Measurements from ENCODE around the gene MPLKIP.
"Not testable (repeated sequence)": the region's sequence is repeated elsewhere in the genome, so short reads cannot be mapped to it uniquely, and the experiment has no call there.

Gene MPLKIP

DNA sequence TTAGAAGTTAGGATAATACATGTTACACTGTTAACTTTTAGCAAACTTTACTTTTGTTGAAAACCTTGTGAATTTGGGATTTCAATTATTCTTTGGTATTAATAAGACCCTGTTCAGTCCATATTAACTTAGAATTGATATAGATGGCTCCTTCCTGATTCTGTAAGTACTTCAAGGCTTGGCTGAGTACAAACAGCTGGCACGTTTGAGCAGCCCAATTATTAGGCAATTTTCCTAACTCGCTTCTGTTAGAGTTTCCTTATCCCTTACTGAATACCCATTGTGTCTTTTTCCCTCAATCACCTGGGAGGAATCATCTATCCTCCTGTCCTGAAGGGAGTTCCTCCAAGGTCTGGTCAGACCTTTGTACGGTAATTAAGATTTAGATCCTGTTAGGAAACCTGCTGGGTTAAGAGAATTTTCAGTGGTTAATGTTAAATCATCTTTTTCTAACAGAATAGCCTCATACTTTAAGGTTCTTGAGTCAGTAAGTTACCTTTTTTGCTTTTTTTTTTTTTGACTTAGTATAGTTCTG is 11.2 kb upstream of the MPLKIP start:
- not testable (repeated sequence) for H3K9me3 Mint-ChIP-seq, DNase-seq, H3K27ac Mint-ChIP-seq, H3K27me3 Mint-ChIP-seq, H3K4me3 Mint-ChIP-seq, H3K4me1 Mint-ChIP-seq, ATAC-seq

DNA sequence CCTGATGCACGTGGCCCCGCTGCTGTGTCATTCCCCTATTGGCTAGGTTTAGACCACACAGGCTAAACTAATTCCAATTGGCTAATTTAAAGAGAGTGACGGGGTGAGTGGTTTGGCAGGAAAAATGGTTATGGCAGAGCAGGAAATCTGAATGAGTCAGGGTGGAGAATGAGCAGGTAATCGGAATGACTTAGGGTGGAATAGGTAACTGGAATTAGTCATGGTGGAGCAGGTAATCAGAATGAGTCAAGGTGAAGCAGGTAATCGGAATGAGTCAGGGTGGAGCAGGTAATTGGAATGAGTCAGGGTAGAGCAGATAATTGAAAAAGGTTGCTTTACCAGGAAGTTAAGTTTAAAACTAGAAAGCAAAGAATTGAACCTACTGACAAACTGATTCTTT is 7.5 kb upstream of the MPLKIP start:
- not testable (repeated sequence) for H3K4me3 Mint-ChIP-seq, H3K4me1 Mint-ChIP-seq, ATAC-seq, DNase-seq, H3K27ac Mint-ChIP-seq, H3K27me3 Mint-ChIP-seq, H3K9me3 Mint-ChIP-seq

GRCh38 chr7:40139891-40140290 is 5.5 kb upstream of the MPLKIP start:
- not testable (repeated sequence) for ATAC-seq, H3K4me3 Mint-ChIP-seq, DNase-seq, H3K9me3 Mint-ChIP-seq, H3K27me3 Mint-ChIP-seq, H3K27ac Mint-ChIP-seq, H3K4me1 Mint-ChIP-seq

DNA sequence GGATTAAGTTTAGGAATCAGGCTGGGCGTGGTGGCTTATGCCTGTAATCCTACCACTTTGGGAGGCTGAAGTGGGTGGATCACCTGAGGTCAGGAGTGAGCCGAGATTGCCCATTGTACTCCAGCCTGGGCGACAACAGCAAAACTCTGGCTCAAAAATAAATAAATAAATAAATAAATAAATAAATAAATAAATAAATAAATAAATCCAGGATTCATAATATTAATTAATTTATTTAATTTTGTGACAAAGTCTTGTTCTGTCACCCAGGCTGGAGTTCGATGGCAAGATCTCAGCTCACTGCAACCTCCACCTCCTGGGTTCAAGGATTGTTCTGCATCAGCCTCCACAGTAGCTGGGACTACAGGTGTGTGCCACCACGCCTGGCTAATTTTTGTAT is 4.6 kb upstream of the MPLKIP start:
- ATAC-seq = no peak
- H3K4me3 Mint-ChIP-seq = no peak overlapping the region
- no peaks in the 10 kb centered on the region for H3K9me3 Mint-ChIP-seq
- no peak for DNase-seq
- H3K27me3 Mint-ChIP-seq = no peaks in the 10 kb centered on the region
- no peak overlapping the region for H3K27ac Mint-ChIP-seq
- H3K4me1 Mint-ChIP-seq = peaks cover 7% of the 10 kb centered on the region

DNA sequence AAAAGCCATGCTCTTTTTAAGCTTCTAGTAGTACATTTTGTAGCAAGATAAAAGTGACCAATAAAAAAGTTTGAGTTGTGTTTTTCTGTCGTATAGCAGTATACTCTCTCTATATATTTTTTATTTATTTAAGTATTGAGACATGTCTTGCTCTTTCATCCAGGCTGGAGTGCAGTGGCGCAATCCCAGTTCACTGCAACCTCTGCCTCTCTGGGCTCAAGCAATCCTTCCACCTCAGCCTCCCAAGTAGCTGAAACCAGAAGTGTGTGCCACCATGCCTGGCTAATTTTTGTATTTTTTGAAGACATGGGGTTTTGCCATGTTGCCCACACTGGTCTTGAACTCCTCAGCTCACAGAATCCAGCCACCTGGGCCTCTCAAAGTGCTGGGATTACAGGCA is 3.1 kb upstream of the MPLKIP start:
- H3K4me1 Mint-ChIP-seq = peaks cover 14% of the 10 kb centered on the region
- H3K27ac Mint-ChIP-seq = no peak overlapping the region
- ATAC-seq = no peak
- H3K9me3 Mint-ChIP-seq = no peaks in the 10 kb centered on the region
- H3K4me3 Mint-ChIP-seq = no peak overlapping the region
- DNase-seq = no peak
- H3K27me3 Mint-ChIP-seq = no peaks in the 10 kb centered on the region

GRCh38 chr7:40135317-40135610 is 842 bp upstream of the MPLKIP start:
- H3K4me3 Mint-ChIP-seq = peak overlapping the region; percentile 89 to 92
- no peak for DNase-seq
- peak overlapping the region in 1 of 2 donors; percentile 27 for H3K27ac Mint-ChIP-seq
- H3K27me3 Mint-ChIP-seq = no peaks in the 10 kb centered on the region
- peaks cover 30% of the 10 kb centered on the region for H3K4me1 Mint-ChIP-seq
- no peaks in the 10 kb centered on the region for H3K9me3 Mint-ChIP-seq
- no peak for ATAC-seq

DNA sequence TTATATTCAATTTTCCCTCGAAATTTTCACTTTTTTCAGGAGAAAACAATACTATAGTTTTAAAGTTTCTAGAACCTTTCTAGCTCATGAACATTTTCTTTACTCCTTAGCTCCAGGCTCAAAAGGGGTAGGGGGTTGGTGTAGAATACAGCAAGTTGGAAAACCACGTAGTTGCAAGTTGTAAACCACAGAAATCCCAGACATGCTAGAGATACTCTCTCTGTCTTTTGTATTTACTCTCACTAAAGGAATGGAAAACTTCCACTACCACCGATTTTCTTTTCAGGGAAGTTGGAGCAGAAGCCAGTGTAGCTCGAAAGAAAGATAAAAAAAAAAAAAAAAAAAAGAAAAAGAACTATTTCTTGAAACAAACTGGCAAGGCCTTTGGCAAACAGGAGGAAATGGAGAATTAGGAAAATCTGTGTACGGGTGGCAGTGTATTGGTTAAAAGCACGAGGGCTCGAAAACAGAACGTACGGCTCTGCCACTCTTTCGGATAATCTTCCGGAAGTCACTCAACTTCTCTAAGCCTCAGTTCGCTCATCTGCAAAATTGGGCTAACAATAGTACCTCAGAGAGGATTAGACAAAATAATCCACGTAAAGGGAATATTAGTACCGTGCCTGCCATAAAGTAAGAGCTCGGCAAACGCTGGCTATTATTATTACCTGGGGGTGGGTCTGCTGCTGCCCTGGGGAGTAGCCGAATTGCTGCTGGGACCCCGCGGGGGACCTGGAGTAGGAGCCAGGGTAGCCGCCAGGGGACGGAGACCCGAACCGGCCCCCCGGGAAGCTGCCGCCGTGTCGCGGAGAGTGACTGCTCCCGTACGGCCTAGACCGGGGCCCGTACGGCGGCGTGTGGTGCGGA is 628 bp downstream of the MPLKIP start:
- H3K9me3 Mint-ChIP-seq = no peaks in the 10 kb centered on the region
- peaks cover 40% of the 10 kb centered on the region for H3K4me1 Mint-ChIP-seq
- peak overlapping the region; percentile 89 to 92 for H3K4me3 Mint-ChIP-seq
- H3K27me3 Mint-ChIP-seq = no peaks in the 10 kb centered on the region
- peak; percentile 75 for ATAC-seq
- H3K27ac Mint-ChIP-seq = peak overlapping the region; percentile 93 to 97
- DNase-seq = no peak

GRCh38 chr7:40122940-40123254 is 11.5 kb downstream of the MPLKIP start:
- Mint-ChIP-seq H3K4me3 (no peak overlapping the region), H3K27ac (no peak overlapping the region), H3K9me3 (no peaks in the 10 kb centered on the region), H3K27me3 (no peaks in the 10 kb centered on the region), H3K4me1 (no peaks in the 10 kb centered on the region)
- ATAC-seq = no peak
- DNase-seq = no peak

DNA sequence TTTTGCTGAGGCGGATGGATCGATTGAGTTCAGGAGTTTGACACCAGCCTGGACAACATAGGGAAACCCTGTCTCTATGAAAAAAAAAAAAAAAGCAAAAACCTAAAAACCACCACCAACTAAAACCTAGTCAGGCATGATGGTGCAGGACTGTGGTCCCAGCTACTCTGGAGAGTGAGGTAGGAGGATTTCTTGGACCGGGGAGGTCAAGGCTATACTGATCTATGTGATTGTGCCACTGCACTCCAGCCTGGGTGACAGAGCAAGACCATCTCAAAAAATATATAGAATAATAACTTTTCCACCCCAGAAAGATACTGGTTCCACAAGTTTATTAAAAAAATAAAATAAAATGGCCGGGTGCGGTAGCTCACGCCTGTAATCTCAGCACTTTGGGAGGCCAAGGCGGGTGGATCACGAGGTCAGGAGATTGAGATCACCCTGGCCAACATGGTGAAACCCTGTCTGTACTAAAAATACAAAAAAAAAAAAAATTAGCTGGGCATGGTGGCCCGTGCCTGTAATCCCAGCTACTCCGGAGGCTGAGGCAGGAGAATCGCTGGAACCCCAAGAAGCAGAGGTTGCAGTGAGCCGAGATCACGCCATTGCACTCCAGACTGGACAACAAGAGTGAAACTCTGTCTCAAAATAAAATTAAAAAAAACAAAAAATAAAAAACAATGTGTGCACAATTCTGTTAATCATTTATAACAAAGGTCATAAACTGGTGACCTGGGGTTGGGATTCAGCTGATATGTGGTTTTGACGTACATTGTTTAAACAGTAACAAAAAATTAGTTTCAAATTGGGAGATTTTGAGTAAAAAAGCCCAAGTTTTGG is 12.1 kb downstream of the MPLKIP start:
- not testable (repeated sequence) for H3K9me3 Mint-ChIP-seq, ATAC-seq, H3K4me3 Mint-ChIP-seq, H3K27me3 Mint-ChIP-seq, H3K4me1 Mint-ChIP-seq, H3K27ac Mint-ChIP-seq, DNase-seq

DNA sequence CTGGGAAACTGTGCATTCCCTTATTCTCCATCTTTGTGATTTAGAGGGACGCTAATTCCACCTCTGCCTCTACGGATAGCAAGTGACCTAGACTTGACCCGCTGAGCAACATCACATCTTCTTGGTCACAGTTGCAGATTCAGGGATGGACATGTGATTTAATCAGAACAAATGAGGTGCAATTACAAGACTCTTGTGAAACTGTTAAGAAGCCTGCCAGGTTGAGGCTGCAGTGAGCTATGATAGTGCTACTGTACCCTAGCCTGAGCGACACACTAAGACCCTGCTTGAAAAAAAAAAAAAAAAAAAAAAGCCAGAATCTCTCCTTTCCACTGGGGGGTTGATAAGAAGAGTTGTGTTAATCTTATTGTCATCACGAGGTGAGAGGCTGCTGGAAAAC is 14.4 kb downstream of the MPLKIP start:
- no peak for DNase-seq
- no peak for ATAC-seq
- H3K4me3 Mint-ChIP-seq = no peak overlapping the region
- peak overlapping the region in 1 of 2 donors; percentile 27 for H3K27ac Mint-ChIP-seq
- no peaks in the 10 kb centered on the region for H3K9me3 Mint-ChIP-seq
- H3K27me3 Mint-ChIP-seq = no peaks in the 10 kb centered on the region
- no peaks in the 10 kb centered on the region for H3K4me1 Mint-ChIP-seq

- ATAC-seq, H3K4me1 Mint-ChIP-seq, H3K27me3 Mint-ChIP-seq, DNase-seq, H3K9me3 Mint-ChIP-seq, H3K27ac Mint-ChIP-seq, H3K4me3 Mint-ChIP-seq: not testable (repeated sequence)
Measured at GRCh38 chr7:40118201-40118600, 16.2 kb downstream of the MPLKIP start.

DNA sequence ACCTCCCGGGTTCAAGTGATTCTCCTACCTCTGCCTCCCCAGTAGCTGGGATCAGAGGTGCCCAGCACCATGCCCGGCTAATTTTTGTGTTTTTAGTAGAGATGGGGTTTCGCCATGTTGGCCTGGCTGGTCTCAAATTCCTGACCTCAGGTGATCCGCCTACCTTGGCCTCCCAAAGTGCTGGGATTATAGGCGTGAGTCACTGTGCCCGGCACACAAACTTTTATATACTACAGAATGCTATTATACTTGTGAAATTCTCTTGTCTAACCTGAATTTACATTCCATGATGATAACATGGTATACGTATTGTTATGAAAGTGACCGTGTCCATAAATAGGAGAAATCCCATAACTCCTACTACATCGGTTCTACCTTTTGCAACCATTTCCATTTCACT is 17.2 kb downstream of the MPLKIP start:
- DNase-seq, H3K9me3 Mint-ChIP-seq, H3K27me3 Mint-ChIP-seq, H3K4me1 Mint-ChIP-seq, ATAC-seq, H3K4me3 Mint-ChIP-seq: not testable (repeated sequence)
- peak overlapping the region in 1 of 2 donors; percentile 54 for H3K27ac Mint-ChIP-seq

GRCh38 chr7:40115936-40116335 is 18.5 kb downstream of the MPLKIP start:
- DNase-seq = no peak
- H3K4me1 Mint-ChIP-seq = no peaks in the 10 kb centered on the region
- no peaks in the 10 kb centered on the region for H3K27me3 Mint-ChIP-seq
- no peak for ATAC-seq
- no peaks in the 10 kb centered on the region for H3K9me3 Mint-ChIP-seq
- no peak overlapping the region for H3K4me3 Mint-ChIP-seq
- no peak overlapping the region for H3K27ac Mint-ChIP-seq

- no peaks in the 10 kb centered on the region for H3K4me1 Mint-ChIP-seq
- H3K9me3 Mint-ChIP-seq = no peaks in the 10 kb centered on the region
- H3K4me3 Mint-ChIP-seq = no peak overlapping the region
- ATAC-seq = no peak
- H3K27me3 Mint-ChIP-seq = no peaks in the 10 kb centered on the region
- no peak overlapping the region for H3K27ac Mint-ChIP-seq
- DNase-seq = no peak
Measured at GRCh38 chr7:40105879-40106473, 28.4 kb downstream of the MPLKIP start.

DNA sequence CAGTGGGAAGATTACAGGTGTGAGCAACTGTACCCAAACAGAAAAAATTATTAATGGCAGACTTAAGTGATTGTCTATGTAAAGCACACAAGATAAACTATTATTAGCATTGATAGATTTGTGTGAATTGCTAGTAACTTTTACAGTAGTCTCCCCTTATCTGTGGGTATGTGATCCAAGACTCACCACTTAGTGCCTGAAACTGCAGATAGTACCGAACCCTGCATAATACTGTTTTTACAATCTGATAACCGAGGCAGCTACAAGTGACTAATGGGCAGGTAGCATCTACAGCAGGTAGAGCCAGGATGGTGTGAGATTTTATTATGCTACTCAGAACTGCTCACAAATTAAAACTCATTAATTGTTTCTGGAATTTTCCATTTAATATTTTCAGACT is 31.5 kb downstream of the MPLKIP start:
- Mint-ChIP-seq H3K4me1 (no peaks in the 10 kb centered on the region), H3K4me3 (no peak overlapping the region), H3K27ac (no peak overlapping the region), H3K27me3 (no peaks in the 10 kb centered on the region), H3K9me3 (no peaks in the 10 kb centered on the region)
- DNase-seq = no peak
- ATAC-seq = no peak

- Mint-ChIP-seq H3K4me3 (no peak overlapping the region), H3K27me3 (no peaks in the 10 kb centered on the region), H3K4me1 (no peaks in the 10 kb centered on the region), H3K9me3 (no peaks in the 10 kb centered on the region), H3K27ac (no peak overlapping the region)
- DNase-seq = no peak
- ATAC-seq = no peak
Measured at GRCh38 chr7:40101201-40101600, 33.2 kb downstream of the MPLKIP start.
